Caco-2 (cell line): ENCODE data around the gene SS18. TPM values are rescaled to one million over a fixed set of nuclear protein-coding genes. Genes with fewer than 3 reads are reported as not detected.

Source experiments
- BruUV-seq: library from RNA; stranded (reverse); fragments of 400-500 nt; replicated peaks from 2 replicates; lab custom pipeline; 2021; lab: Mats Ljungman, UMichigan
- CTCF ChIA-PET: fragments of 300-600 bp; sonication (Branson Sonifier 250); formaldehyde crosslinking; loops from one replicate; lab custom pipeline; 2022; ENCODE audit warnings: antibody characterized with exemption; lab: Charles Lee
- POLR2A ChIA-PET: fragments of 300-600 bp; sonication (Branson Sonifier 250); formaldehyde crosslinking; loops from one replicate; lab custom pipeline; 2022; ENCODE audit warnings: antibody characterized with exemption; lab: Charles Lee
- DNase-seq, 2 experiments: peaks; one replicate each; pipeline versions ENCODE4 v3.0.0 to v3.0.0-alpha.2; 2020 to 2022
- H3K27me3 ChIP-seq: replicated peaks from 2 replicates; pipeline ENCODE4 v1.6.0; 2011; ENCODE audit warnings: low read length; ENCODE audit not compliant: control insufficient read depth, insufficient read depth
- H3K36me3 ChIP-seq: 2 replicates; pipeline ENCODE4 v1.5.1; 2011; ENCODE audit warnings: low read length; ENCODE audit not compliant: control insufficient read depth, insufficient read depth
- H3K4me1 ChIP-seq: fragments of 250-450 bp; sonication (Bioruptor Pico); 2 replicates; pipeline ENCODE4 v1.5.1; 2020; ENCODE audit warnings: mild to moderate bottlenecking
- H3K4me3 ChIP-seq: 2 replicates; pipeline ENCODE4 v1.5.1; 2011; ENCODE audit warnings: low read depth, mild to moderate bottlenecking, control low read depth, low read length
- H3K9me3 ChIP-seq: fragments of 250-450 bp; sonication (Bioruptor Pico); 2 replicates; pipeline ENCODE4 v1.5.1; 2020; ENCODE audit warnings: mild to moderate bottlenecking, moderate library complexity
- H3K27ac Mint-ChIP-seq: one replicate; pipeline ENCODE4 v1.8.0; 2022; ENCODE audit warnings: mixed read lengths; ENCODE audit not compliant: unreplicated experiment
- H3K27me3 Mint-ChIP-seq: one replicate; pipeline ENCODE4 v1.8.0; 2022; ENCODE audit warnings: mixed read lengths; ENCODE audit not compliant: insufficient read depth, unreplicated experiment
- H3K36me3 Mint-ChIP-seq: one replicate; pipeline ENCODE4 v1.8.0; 2022; ENCODE audit warnings: mild to moderate bottlenecking, mixed read lengths; ENCODE audit not compliant: insufficient read depth, unreplicated experiment
- H3K4me1 Mint-ChIP-seq: one replicate; pipeline ENCODE4 v1.8.0; 2022; ENCODE audit warnings: low read depth, mixed read lengths; ENCODE audit not compliant: unreplicated experiment
- H3K4me3 Mint-ChIP-seq: one replicate; pipeline ENCODE4 v1.8.0; 2022; ENCODE audit warnings: mild to moderate bottlenecking, moderate library complexity, mixed read lengths; ENCODE audit not compliant: unreplicated experiment
- H3K9me3 Mint-ChIP-seq: one replicate; pipeline ENCODE4 v1.8.0; 2022; ENCODE audit warnings: mixed read lengths; ENCODE audit not compliant: unreplicated experiment
- intact Hi-C: fragments of 100-400 bp; cut with micrococcal nuclease; formaldehyde crosslinking; loops from one replicate; pipeline ENCODE4 v1.10.0; 2022; ENCODE audit not compliant: unreplicated experiment
- total RNA-seq: library from RNA; stranded (reverse); gene quantifications from 2 replicates; pipeline ENCODE4 v1.2.3, GENCODE V29; 2022
- TF ChIP-seq, protein P1 (sequence below), 2 experiments: fragments of 200-600 bp in 1 of 2; IDR thresholded peaks; 1 replicate in 1 of 2; 2 replicates in 1 of 2; pipeline versions ENCODE4 v1.5.1 to v1.8.0; 2011 to 2022; ENCODE audit warnings: antibody characterized with exemption in 1 of 2, control low read depth in 1 of 2, inconsistent platforms in 1 of 2, low read depth in 1 of 2, low read length in 1 of 2, mild to moderate bottlenecking in 1 of 2, moderate library complexity in 1 of 2; ENCODE audit not compliant: insufficient read depth in 1 of 2, severe bottlenecking in 1 of 2, unreplicated experiment in 1 of 2

The SS18 gene
- total RNA-seq, 1 experiment from 2014 or later, result 34.6 TPM

DNA sequence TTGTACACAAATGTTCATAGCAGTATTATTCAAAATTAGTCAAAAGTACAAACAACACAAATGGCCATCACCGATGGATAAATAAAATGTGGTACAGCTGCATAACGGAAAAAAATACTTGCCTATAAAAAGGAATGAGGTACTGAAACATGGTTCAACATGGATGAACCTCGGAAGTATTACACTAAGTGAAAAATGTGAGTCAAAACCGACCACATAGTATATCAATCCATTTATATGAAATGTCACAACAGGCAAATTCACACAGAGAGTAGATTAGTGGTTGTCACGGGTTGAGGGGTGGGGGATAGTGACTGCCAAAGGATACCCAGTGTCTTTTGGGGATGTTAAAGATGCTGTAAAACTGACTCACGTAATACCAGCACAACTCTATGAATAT, 3.5 kb downstream of the SS18 start:
- Histone ChIP-seq H3K9me3 (no peaks in the 10 kb centered on the region), H3K4me3 (no peak overlapping the region), H3K36me3 (no peaks in the 10 kb centered on the region), H3K4me1 (no peaks in the 10 kb centered on the region), H3K27me3 (no peaks in the 10 kb centered on the region)
- ChIA-PET CTCF (no interaction called here), POLR2A (no interaction called here)
- no peaks in the 10 kb centered on the region for H3K36me3 Mint-ChIP-seq
- TF ChIP-seq, protein P1, sequence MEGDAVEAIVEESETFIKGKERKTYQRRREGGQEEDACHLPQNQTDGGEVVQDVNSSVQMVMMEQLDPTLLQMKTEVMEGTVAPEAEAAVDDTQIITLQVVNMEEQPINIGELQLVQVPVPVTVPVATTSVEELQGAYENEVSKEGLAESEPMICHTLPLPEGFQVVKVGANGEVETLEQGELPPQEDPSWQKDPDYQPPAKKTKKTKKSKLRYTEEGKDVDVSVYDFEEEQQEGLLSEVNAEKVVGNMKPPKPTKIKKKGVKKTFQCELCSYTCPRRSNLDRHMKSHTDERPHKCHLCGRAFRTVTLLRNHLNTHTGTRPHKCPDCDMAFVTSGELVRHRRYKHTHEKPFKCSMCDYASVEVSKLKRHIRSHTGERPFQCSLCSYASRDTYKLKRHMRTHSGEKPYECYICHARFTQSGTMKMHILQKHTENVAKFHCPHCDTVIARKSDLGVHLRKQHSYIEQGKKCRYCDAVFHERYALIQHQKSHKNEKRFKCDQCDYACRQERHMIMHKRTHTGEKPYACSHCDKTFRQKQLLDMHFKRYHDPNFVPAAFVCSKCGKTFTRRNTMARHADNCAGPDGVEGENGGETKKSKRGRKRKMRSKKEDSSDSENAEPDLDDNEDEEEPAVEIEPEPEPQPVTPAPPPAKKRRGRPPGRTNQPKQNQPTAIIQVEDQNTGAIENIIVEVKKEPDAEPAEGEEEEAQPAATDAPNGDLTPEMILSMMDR (IDR thresholded peaks at IDR 0.05; ENCODE audit: insufficient read depth in 1 of 2, low read depth in 1 of 2, low read length in 1 of 2, severe bottlenecking in 1 of 2, unreplicated experiment in 1 of 2), result no peak
- intact Hi-C loops, result no loop called here
- no peak overlapping the region for H3K27ac Mint-ChIP-seq
- no peaks in the 10 kb centered on the region for H3K27me3 Mint-ChIP-seq
- H3K4me1 Mint-ChIP-seq, result no peaks in the 10 kb centered on the region
- no peak overlapping the region for H3K4me3 Mint-ChIP-seq
- no TSS peak for BruUV-seq
- no peak for DNase-seq
- H3K9me3 Mint-ChIP-seq, result no peaks in the 10 kb centered on the region

GRCh38 chr18:26085056-26085455, 5.4 kb downstream of the SS18 start:
- Mint-ChIP-seq H3K4me3 (no peak overlapping the region), H3K36me3 (no peaks in the 10 kb centered on the region), H3K27me3 (no peaks in the 10 kb centered on the region), H3K27ac (no peak overlapping the region), H3K4me1 (no peaks in the 10 kb centered on the region), H3K9me3 (no peaks in the 10 kb centered on the region)
- ChIA-PET CTCF (no interaction called here), POLR2A (no interaction called here)
- H3K9me3 ChIP-seq, result no peaks in the 10 kb centered on the region
- no peak overlapping the region for H3K4me3 ChIP-seq
- TF ChIP-seq, protein P1 (IDR thresholded peaks at IDR 0.05; ENCODE audit: insufficient read depth in 1 of 2, low read depth in 1 of 2, low read length in 1 of 2, severe bottlenecking in 1 of 2, unreplicated experiment in 1 of 2), result no peak
- BruUV-seq, result no TSS peak
- no peaks in the 10 kb centered on the region for H3K4me1 ChIP-seq
- DNase-seq, result no peak
- H3K27me3 ChIP-seq, result no peaks in the 10 kb centered on the region
- H3K36me3 ChIP-seq, result no peaks in the 10 kb centered on the region
- intact Hi-C loops, result no loop called here

- H3K4me1 ChIP-seq, result no peaks in the 10 kb centered on the region
- TF ChIP-seq, protein P1 (IDR thresholded peaks at IDR 0.05; ENCODE audit: insufficient read depth in 1 of 2, low read depth in 1 of 2, low read length in 1 of 2, severe bottlenecking in 1 of 2, unreplicated experiment in 1 of 2), result no peak
- no peak overlapping the region for H3K27ac Mint-ChIP-seq
- no peaks in the 10 kb centered on the region for H3K4me1 Mint-ChIP-seq
- H3K36me3 Mint-ChIP-seq, result no peaks in the 10 kb centered on the region
- POLR2A ChIA-PET, result no interaction called here
- BruUV-seq, result no TSS peak
- H3K9me3 Mint-ChIP-seq, result no peaks in the 10 kb centered on the region
- H3K27me3 ChIP-seq, result no peaks in the 10 kb centered on the region
- CTCF ChIA-PET, result no interaction called here
- no peaks in the 10 kb centered on the region for H3K9me3 ChIP-seq
- H3K27me3 Mint-ChIP-seq, result no peaks in the 10 kb centered on the region
- no peaks in the 10 kb centered on the region for H3K36me3 ChIP-seq
- no peak for DNase-seq
- H3K4me3 Mint-ChIP-seq, result no peak overlapping the region
- H3K4me3 ChIP-seq, result no peak overlapping the region
- intact Hi-C loops, result no loop called here
Measured at GRCh38 chr18:26083099-26083498, 7.3 kb downstream of the SS18 start.
